ENCODE data around the gene TVP23B. TPM values are rescaled to one million over a fixed set of nuclear protein-coding genes. Genes with fewer than 3 reads are reported as not detected.
"Not testable (repeated sequence)": the region's sequence is repeated elsewhere in the genome, so short reads cannot be mapped to it uniquely, and the experiment has no call there.

Gene TVP23B
- total RNA-seq, 4 donors from 2014 or later, result 12.9 to 22.0 (median 19.0) TPM

DNA sequence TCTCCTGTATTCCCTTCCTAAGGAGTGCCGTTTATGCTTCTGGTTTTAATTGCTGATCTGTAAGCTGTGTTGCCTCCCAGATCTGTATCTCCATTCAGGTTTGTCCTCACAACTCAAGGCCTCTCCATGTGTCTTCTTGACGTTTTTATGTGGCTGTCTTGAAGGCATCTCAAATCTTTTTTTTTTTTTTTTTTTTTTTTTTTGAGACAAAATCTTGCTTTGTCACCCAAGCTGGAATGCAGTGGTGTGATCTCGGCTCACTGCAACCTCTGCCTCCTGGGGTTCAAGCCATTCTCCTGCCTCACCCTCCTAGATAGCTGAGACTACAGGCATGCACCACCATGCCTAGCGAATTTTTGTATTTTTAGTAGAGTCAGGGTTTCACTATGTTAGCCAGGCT lies 13.9 kb downstream of the TVP23B start:
- H3K27ac ChIP-seq; H3K36me3 ChIP-seq; DNase-seq; in situ Hi-C loops (cut with MboI; ENCODE audit: low sequenced_read_pairs in 4 of 4); H3K9me3 ChIP-seq; ATAC-seq; intact Hi-C loops (cut with DNase I; ENCODE audit: low total_unique reads); H3K4me3 ChIP-seq; H3K27me3 ChIP-seq; H3K4me1 ChIP-seq: not testable (repeated sequence)

- H3K9me3 ChIP-seq; H3K4me3 ChIP-seq; intact Hi-C loops (cut with DNase I; ENCODE audit: low total_unique reads); H3K27ac ChIP-seq; H3K4me1 ChIP-seq; H3K27me3 ChIP-seq; ATAC-seq; DNase-seq; in situ Hi-C loops (cut with MboI; ENCODE audit: low sequenced_read_pairs in 4 of 4): not testable (repeated sequence)
- peaks cover 0 to 10% of the 10 kb centered on the region in 2 donors for H3K36me3 ChIP-seq
Observed at GRCh38 chr17:18796887-18797286, 15.9 kb downstream of the TVP23B start.

- ATAC-seq; H3K27ac ChIP-seq; H3K4me3 ChIP-seq; intact Hi-C loops (cut with DNase I; ENCODE audit: low total_unique reads); H3K27me3 ChIP-seq; DNase-seq; H3K9me3 ChIP-seq; H3K4me1 ChIP-seq: not testable (repeated sequence)
- peaks cover 0 to 20% of the 10 kb centered on the region in 2 donors for H3K36me3 ChIP-seq
- in situ Hi-C loops (cut with MboI; ENCODE audit: low sequenced_read_pairs in 4 of 4), result loop anchor here in 1 of 4 donors (25.0 kb wide), 1 partner anchor 209 kb away; the partner anchor contains the start of gene FAM83G
Observed at GRCh38 chr17:18803458-18804245, 22.7 kb downstream of the TVP23B start.

GRCh38 chr17:18815924-18816323 lies 34.9 kb downstream of the TVP23B start:
- ATAC-seq; intact Hi-C loops (cut with DNase I; ENCODE audit: low total_unique reads); H3K36me3 ChIP-seq; H3K9me3 ChIP-seq; H3K4me1 ChIP-seq; DNase-seq; H3K4me3 ChIP-seq; H3K27ac ChIP-seq; H3K27me3 ChIP-seq: not testable (repeated sequence)
- in situ Hi-C loops (cut with MboI; ENCODE audit: low sequenced_read_pairs in 4 of 4), result loop anchor here in 1 of 4 donors (25.0 kb wide), 1 partner anchor 196 kb away; the partner anchor contains the start of gene FAM83G

DNA sequence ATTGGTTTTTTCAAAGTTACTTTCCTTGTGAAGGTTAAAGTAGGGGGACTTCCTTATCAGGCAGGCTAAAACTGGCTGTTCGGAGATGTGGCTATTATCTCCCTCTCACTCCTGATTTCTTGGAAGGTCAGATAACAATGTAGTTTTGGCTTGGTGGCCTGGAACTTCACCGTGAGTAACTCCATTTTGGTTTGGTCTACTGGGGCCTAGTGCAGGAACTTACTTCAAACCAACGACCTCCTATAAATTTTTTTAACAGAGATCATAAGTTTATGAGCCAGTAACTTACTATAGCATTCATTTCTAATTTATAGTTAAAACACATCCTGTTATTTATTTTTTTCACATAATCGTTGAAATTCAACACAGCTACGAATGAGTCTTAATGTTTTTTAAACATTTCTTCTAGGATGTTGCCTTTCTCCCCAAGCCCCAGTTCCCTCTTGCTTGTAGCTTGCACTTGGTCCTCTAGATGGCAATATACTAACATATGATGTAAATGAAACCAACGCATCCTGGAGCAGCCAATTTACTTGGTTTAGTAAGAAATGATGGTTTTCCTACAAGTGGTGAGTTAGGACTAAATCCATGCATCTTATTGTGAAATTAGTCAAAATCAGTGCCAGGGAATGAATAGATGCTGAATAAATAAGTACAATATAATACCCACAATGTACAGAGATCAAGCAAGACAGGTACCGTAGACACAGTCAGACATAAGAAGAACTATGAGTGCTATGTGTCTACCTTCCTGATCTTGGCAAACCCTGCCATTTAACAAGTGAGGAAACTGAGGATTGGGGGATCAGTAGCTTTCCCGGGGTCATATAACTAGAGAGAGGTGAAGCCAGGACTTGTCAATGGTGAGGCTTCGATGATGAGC lies 35.7 kb downstream of the TVP23B start:
- H3K36me3 ChIP-seq; H3K9me3 ChIP-seq; intact Hi-C loops (cut with DNase I; ENCODE audit: low total_unique reads); DNase-seq; H3K4me1 ChIP-seq; H3K27ac ChIP-seq; H3K27me3 ChIP-seq; H3K4me3 ChIP-seq: not testable (repeated sequence)
- ATAC-seq, result peak in 1 of 2 donors; percentile 55
- TF ChIP-seq, protein P1, sequence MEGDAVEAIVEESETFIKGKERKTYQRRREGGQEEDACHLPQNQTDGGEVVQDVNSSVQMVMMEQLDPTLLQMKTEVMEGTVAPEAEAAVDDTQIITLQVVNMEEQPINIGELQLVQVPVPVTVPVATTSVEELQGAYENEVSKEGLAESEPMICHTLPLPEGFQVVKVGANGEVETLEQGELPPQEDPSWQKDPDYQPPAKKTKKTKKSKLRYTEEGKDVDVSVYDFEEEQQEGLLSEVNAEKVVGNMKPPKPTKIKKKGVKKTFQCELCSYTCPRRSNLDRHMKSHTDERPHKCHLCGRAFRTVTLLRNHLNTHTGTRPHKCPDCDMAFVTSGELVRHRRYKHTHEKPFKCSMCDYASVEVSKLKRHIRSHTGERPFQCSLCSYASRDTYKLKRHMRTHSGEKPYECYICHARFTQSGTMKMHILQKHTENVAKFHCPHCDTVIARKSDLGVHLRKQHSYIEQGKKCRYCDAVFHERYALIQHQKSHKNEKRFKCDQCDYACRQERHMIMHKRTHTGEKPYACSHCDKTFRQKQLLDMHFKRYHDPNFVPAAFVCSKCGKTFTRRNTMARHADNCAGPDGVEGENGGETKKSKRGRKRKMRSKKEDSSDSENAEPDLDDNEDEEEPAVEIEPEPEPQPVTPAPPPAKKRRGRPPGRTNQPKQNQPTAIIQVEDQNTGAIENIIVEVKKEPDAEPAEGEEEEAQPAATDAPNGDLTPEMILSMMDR (IDR thresholded peaks at IDR 0.05 in 4 of 5, conservative IDR thresholded peaks at IDR 0.05 in 1 of 5), result peak in 4 of 5 experiments; percentile 30 to 64 (median 50)
- in situ Hi-C loops (cut with MboI; ENCODE audit: low sequenced_read_pairs in 4 of 4), result loop anchor here in 1 of 4 donors (25.0 kb wide), 1 partner anchor 196 kb away; the partner anchor contains the start of gene FAM83G

GRCh38 chr17:18821430-18821829 lies 40.4 kb downstream of the TVP23B start:
- H3K27me3 ChIP-seq; H3K36me3 ChIP-seq; H3K27ac ChIP-seq; H3K4me1 ChIP-seq; intact Hi-C loops (cut with DNase I; ENCODE audit: low total_unique reads); H3K4me3 ChIP-seq; DNase-seq; ATAC-seq; H3K9me3 ChIP-seq: not testable (repeated sequence)
- in situ Hi-C loops (cut with MboI; ENCODE audit: low sequenced_read_pairs in 4 of 4), result loop anchor here in 1 of 4 donors (25.0 kb wide), 1 partner anchor 191 kb away; the partner anchor contains the start of gene FAM83G

DNA sequence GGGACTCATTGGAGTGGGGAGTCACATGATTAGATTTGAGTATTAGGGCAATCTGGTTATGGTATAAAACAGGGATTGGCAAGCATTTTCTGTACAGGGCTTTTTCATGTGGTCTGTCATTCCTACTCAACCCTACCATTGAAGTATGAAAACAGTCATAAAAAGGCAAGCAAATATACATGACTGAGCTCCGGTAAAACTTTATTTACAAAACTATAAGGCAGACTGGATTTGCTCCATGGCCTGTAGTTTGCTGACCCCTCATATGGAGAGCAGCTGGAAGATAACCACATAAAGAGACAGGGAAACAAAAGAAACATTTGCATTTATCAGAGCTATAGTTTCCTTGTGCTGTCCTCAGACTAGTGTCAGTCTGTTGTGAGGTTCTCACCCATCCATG lies 46.6 kb downstream of the TVP23B start:
- H3K27me3 ChIP-seq; H3K9me3 ChIP-seq; intact Hi-C loops (cut with DNase I; ENCODE audit: low total_unique reads); H3K27ac ChIP-seq; in situ Hi-C loops (cut with MboI; ENCODE audit: low sequenced_read_pairs in 4 of 4); H3K4me3 ChIP-seq; H3K36me3 ChIP-seq; ATAC-seq; DNase-seq; H3K4me1 ChIP-seq: not testable (repeated sequence)
